PC-9 (cell line): ENCODE measurements around the gene NLE1. TPM values are rescaled to one million over a fixed set of nuclear protein-coding genes. Genes with fewer than 3 reads are reported as not detected.

Experiments
- BruUV-seq: library from RNA; stranded (reverse); fragments of 400-500 nt; replicated peaks from 2 replicates; lab custom pipeline; 2021; lab: Mats Ljungman, UMichigan
- CTCF ChIA-PET: fragments of 300-600 bp; sonication (Branson Sonifier 250); formaldehyde crosslinking; loops from one replicate; lab custom pipeline; 2022; ENCODE audit warnings: antibody characterized with exemption; lab: Charles Lee
- POLR2A ChIA-PET: fragments of 300-600 bp; sonication (Branson Sonifier 250); formaldehyde crosslinking; loops from one replicate; lab custom pipeline; 2022; ENCODE audit warnings: antibody characterized with exemption; ENCODE audit not compliant: unreplicated experiment; lab: Charles Lee
- DNase-seq, 2 experiments: peaks; one replicate each; pipeline versions ENCODE4 v3.0.0 to v3.0.0-alpha.2; 2015 to 2022; ENCODE audit warnings: mixed read lengths in 1 of 2
- H2AFZ ChIP-seq: fragments of 200-600 bp; sonication (generic); 2 replicates; pipeline ENCODE4 v1.8.1; 2017; ENCODE audit warnings: antibody characterized with exemption
- H3F3A ChIP-seq: fragments of 200-600 bp; sonication (generic); 2 replicates; pipeline ENCODE4 v1.8.1; 2017; ENCODE audit warnings: antibody characterized with exemption, mild to moderate bottlenecking, low read depth; ENCODE audit not compliant: insufficient read depth
- H3K27ac ChIP-seq: fragments of 200-600 bp; sonication (generic); 2 replicates; pipeline ENCODE4 v1.6.1; 2016; ENCODE audit warnings: mixed run types
- H3K27me3 ChIP-seq: fragments of 200-600 bp; sonication (generic); 2 replicates; pipeline ENCODE4 v1.6.1; 2016; ENCODE audit warnings: low read depth, mixed run types; ENCODE audit not compliant: insufficient read depth
- H3K36me3 ChIP-seq: fragments of 200-600 bp; sonication (generic); 2 replicates; pipeline ENCODE4 v1.6.1; 2016; ENCODE audit warnings: low read depth, mixed run types
- H3K4me1 ChIP-seq: fragments of 200-600 bp; sonication (generic); replicated peaks from 2 replicates; pipeline ENCODE4 v1.6.1; 2016; ENCODE audit warnings: mixed run types; ENCODE audit not compliant: insufficient read depth
- H3K4me2 ChIP-seq: fragments of 200-600 bp; sonication (generic); 2 replicates; pipeline ENCODE4 v1.6.1; 2017; ENCODE audit warnings: mixed run types
- H3K4me3 ChIP-seq: fragments of 200-600 bp; sonication (generic); 2 replicates; pipeline ENCODE4 v1.6.1; 2016; ENCODE audit warnings: mixed run types
- H3K79me2 ChIP-seq: fragments of 200-600 bp; sonication (generic); 2 replicates; pipeline ENCODE4 v1.6.1; 2017; ENCODE audit warnings: low read depth, mixed run types
- H3K9me2 ChIP-seq: fragments of 200-600 bp; sonication (generic); 2 replicates; pipeline ENCODE4 v1.8.1; 2017; ENCODE audit warnings: mild to moderate bottlenecking; ENCODE audit not compliant: insufficient read depth
- H3K9me3 ChIP-seq: fragments of 200-600 bp; sonication (generic); 2 replicates; pipeline ENCODE4 v1.8.1; 2016; ENCODE audit warnings: low read depth; ENCODE audit not compliant: insufficient read depth
- H4K20me1 ChIP-seq: fragments of 200-600 bp; sonication (generic); 2 replicates; pipeline ENCODE4 v1.8.1; 2017; ENCODE audit not compliant: insufficient read depth
- EZH2 ChIP-seq: fragments of 200-600 bp; sonication (generic); IDR thresholded peaks from 2 replicates; pipeline ENCODE4 v1.8.0; 2017; ENCODE audit warnings: antibody characterized with exemption, low read depth
- intact Hi-C: fragments of 100-400 bp; cut with micrococcal nuclease; formaldehyde crosslinking; loops from one replicate; pipeline ENCODE4 v1.10.0; 2022; ENCODE audit not compliant: unreplicated experiment
- total RNA-seq: library from RNA; stranded (reverse); gene quantifications from 2 replicates; pipeline ENCODE4 v1.2.3, GENCODE V29; 2021
- TF ChIP-seq, protein P1 (sequence below): fragments of 200-600 bp; sonication (generic); conservative IDR thresholded peaks from 2 replicates; pipeline ENCODE4 v1.6.1; 2017; ENCODE audit warnings: mixed run types, antibody characterized with exemption, mild to moderate bottlenecking, moderate library complexity

Gene NLE1
- total RNA-seq, 1 experiment from 2014 or later: 16.4 TPM

DNA sequence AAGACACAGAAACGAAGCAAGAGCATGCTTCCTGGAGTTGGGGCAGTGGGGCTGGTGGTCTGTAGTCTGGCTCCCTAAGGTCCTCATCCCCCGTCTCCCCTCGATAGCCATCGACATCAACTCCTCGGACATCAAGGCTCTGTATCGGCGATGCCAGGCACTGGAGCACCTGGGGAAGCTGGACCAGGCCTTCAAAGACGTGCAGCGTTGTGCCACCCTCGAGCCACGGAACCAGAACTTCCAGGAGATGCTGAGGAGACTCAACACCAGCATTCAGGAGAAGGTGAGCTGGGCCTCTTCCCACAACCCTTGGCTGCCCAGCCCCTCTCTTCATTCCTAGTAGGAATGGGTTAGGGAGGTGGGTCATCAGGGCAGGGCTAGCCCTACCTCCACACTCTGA, 7.8 kb upstream of the NLE1 start:
- Histone ChIP-seq H3K27ac (no peak overlapping the region), H3K9me2 (no peaks in the 10 kb centered on the region), H4K20me1 (no peaks in the 10 kb centered on the region), H3K9me3 (no peaks in the 10 kb centered on the region), H3K27me3 (peaks cover 29% of the 10 kb centered on the region), H3K4me1 (no peaks in the 10 kb centered on the region), H2AFZ (no peak overlapping the region), H3K79me2 (no peaks in the 10 kb centered on the region), H3K36me3 (no peaks in the 10 kb centered on the region), H3K4me3 (no peak overlapping the region), H3K4me2 (no peak overlapping the region), H3F3A (no peaks in the 10 kb centered on the region)
- CTCF ChIA-PET: no interaction called here
- intact Hi-C loops: loop anchor here (10.0 kb wide), 1 partner anchor 165 kb away; no protein-coding TSS in a partner anchor
- no peak for DNase-seq
- TF ChIP-seq, protein P1, sequence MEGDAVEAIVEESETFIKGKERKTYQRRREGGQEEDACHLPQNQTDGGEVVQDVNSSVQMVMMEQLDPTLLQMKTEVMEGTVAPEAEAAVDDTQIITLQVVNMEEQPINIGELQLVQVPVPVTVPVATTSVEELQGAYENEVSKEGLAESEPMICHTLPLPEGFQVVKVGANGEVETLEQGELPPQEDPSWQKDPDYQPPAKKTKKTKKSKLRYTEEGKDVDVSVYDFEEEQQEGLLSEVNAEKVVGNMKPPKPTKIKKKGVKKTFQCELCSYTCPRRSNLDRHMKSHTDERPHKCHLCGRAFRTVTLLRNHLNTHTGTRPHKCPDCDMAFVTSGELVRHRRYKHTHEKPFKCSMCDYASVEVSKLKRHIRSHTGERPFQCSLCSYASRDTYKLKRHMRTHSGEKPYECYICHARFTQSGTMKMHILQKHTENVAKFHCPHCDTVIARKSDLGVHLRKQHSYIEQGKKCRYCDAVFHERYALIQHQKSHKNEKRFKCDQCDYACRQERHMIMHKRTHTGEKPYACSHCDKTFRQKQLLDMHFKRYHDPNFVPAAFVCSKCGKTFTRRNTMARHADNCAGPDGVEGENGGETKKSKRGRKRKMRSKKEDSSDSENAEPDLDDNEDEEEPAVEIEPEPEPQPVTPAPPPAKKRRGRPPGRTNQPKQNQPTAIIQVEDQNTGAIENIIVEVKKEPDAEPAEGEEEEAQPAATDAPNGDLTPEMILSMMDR: no peak
- no peak for TF ChIP-seq EZH2
- no TSS peak for BruUV-seq
- POLR2A ChIA-PET: no interaction called here

DNA sequence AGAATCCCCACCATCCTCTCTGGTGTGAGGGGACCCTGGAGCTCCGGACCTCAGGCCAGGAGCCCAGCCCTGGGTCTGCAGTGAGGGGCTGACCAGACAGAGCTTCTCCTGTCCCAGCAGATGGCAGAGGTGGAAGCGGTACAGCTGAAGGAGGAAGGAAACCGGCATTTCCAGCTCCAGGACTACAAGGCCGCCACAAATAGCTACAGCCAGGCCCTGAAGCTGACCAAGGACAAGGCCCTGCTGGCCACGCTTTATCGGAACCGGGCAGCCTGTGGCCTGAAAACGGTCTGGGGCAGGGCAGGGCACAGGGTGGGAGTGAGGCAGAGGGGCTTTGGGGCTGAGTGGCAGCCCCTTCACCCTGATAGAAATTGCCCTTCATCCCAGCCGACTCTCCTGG, 6.0 kb upstream of the NLE1 start:
- no peak for DNase-seq
- H3K4me2 ChIP-seq: no peak overlapping the region
- no peak overlapping the region for H3K4me3 ChIP-seq
- H3K79me2 ChIP-seq: no peaks in the 10 kb centered on the region
- no peak overlapping the region for H3K27ac ChIP-seq
- TF ChIP-seq, protein P1: no peak
- no peak for TF ChIP-seq EZH2
- no peak overlapping the region for H2AFZ ChIP-seq
- H3K9me2 ChIP-seq: no peaks in the 10 kb centered on the region
- no peaks in the 10 kb centered on the region for H3F3A ChIP-seq
- no peaks in the 10 kb centered on the region for H3K36me3 ChIP-seq
- H3K9me3 ChIP-seq: no peaks in the 10 kb centered on the region
- intact Hi-C loops: loop anchor here (10.0 kb wide), 1 partner anchor 167 kb away; no protein-coding TSS in a partner anchor
- H3K27me3 ChIP-seq: peaks cover 24% of the 10 kb centered on the region
- CTCF ChIA-PET: no interaction called here
- no peaks in the 10 kb centered on the region for H4K20me1 ChIP-seq
- no TSS peak for BruUV-seq
- no peaks in the 10 kb centered on the region for H3K4me1 ChIP-seq
- POLR2A ChIA-PET: no interaction called here

GRCh38 chr17:35147375-35147905, 5.3 kb upstream of the NLE1 start, which contains the start of gene UNC45B:
UNC45B (plus strand) TSS chr17:35147817; CDS start chr17:35148264, 447 bp downstream.
- no peak for DNase-seq
- Histone ChIP-seq H3K27ac (no peak within 1 kb of the TSS), H3K9me3 (no peaks in the 10 kb centered on the region), H3K27me3 (peaks cover 24% of the 10 kb centered on the region), H4K20me1 (no peaks in the 10 kb centered on the region), H3K4me1 (no peaks in the 10 kb centered on the region), H3K36me3 (no peaks in the 10 kb centered on the region), H3K9me2 (no peaks in the 10 kb centered on the region), H2AFZ (no peak within 1 kb of the TSS), H3K4me3 (no peak within 1 kb of the TSS), H3K79me2 (no peaks in the 10 kb centered on the region), H3F3A (no peaks in the 10 kb centered on the region), H3K4me2 (no peak within 1 kb of the TSS)
- intact Hi-C loops: loop anchor here (10.0 kb wide), 1 partner anchor 167 kb away; no protein-coding TSS in a partner anchor
- TF ChIP-seq, protein P1: no peak
- no peak for TF ChIP-seq EZH2
- CTCF ChIA-PET: no interaction called here
- BruUV-seq: no TSS peak
- POLR2A ChIA-PET: no interaction called here
